Prostate gland (tissue), 2 donors: ENCODE measurements around the gene ABCC5. TPM values are rescaled to one million over a fixed set of nuclear protein-coding genes. Genes with fewer than 3 reads are reported as not detected.
"Not testable (repeated sequence)": the region's sequence is repeated elsewhere in the genome, so short reads cannot be mapped to it uniquely, and the experiment has no call there.

Source experiments
- DNase-seq: peaks from one replicate; pipeline ENCODE4 v3.0.0-alpha.2; 2019; ENCODE audit warnings: low spot score
- H3K27ac ChIP-seq, 2 donors: fragments of 200-600 bp; sonication (generic); 2 replicates each; pipeline ENCODE4 v1.5.1; 2017 to 2019
- H3K27me3 ChIP-seq: fragments of 200-600 bp; sonication (generic); replicated peaks from 2 replicates; pipeline ENCODE4 v1.5.1; 2019; ENCODE audit not compliant: insufficient read depth
- H3K36me3 ChIP-seq, 2 donors: fragments of 200-600 bp; sonication (generic); 1 replicate in 1 of 2; 2 replicates in 1 of 2; pipeline versions ENCODE4 v1.5.1 to v1.8.1; 2017 to 2019
- H3K4me1 ChIP-seq: fragments of 200-600 bp; sonication (generic); replicated peaks from 2 replicates; pipeline ENCODE4 v1.5.1; 2019
- H3K4me3 ChIP-seq, 2 donors: fragments of 200-600 bp; sonication (generic); 2 replicates each; pipeline ENCODE4 v1.5.1; 2017 to 2019
- H3K9me3 ChIP-seq: fragments of 200-600 bp; sonication (generic); 2 replicates; pipeline ENCODE4 v1.5.1; 2017
- POLR2A ChIP-seq: fragments of 450-650 bp; IDR thresholded peaks from one replicate; pipeline ENCODE4 v1.6.1; 2016; ENCODE audit warnings: antibody characterized with exemption, mild to moderate bottlenecking
- POLR2AphosphoS5 ChIP-seq: sonication (generic); formaldehyde crosslinking; IDR thresholded peaks from one replicate; pipeline ENCODE4 v1.6.1; 2017; ENCODE audit warnings: antibody characterized with exemption
- WGBS: methylation state at CpG from one replicate; pipeline ENCODE4 v1.1.5; 2018; 5-methylcytosine and 5-hydroxymethylcytosine counted together
- intact Hi-C: fragments of 100-400 bp; cut with DNase I; formaldehyde crosslinking; loops from one replicate; pipeline ENCODE4 v1.14.2; 2022
- total RNA-seq, 2 donors: library from RNA; depleted of rRNA; stranded (reverse); fragments of >200 nt; gene quantifications; one replicate each; pipeline ENCODE4 v1.1.0, GENCODE V29; 2016
- TF ChIP-seq, protein P1 (sequence below), 4 experiments: fragments of 200-600 bp in 2 of 4; fragments of 450-650 bp in 2 of 4; sonication (generic) in 2 of 4; IDR thresholded peaks; 1 replicate in 3 of 4; 2 replicates in 1 of 4; pipeline ENCODE4 v1.5.1; 2016 to 2019; ENCODE audit warnings: antibody characterized with exemption in 4 of 4, mild to moderate bottlenecking in 2 of 4, moderate library complexity in 2 of 4

Gene ABCC5
- total RNA-seq, 2 donors from 2014 or later, result 17.9 to 43.6 TPM

DNA sequence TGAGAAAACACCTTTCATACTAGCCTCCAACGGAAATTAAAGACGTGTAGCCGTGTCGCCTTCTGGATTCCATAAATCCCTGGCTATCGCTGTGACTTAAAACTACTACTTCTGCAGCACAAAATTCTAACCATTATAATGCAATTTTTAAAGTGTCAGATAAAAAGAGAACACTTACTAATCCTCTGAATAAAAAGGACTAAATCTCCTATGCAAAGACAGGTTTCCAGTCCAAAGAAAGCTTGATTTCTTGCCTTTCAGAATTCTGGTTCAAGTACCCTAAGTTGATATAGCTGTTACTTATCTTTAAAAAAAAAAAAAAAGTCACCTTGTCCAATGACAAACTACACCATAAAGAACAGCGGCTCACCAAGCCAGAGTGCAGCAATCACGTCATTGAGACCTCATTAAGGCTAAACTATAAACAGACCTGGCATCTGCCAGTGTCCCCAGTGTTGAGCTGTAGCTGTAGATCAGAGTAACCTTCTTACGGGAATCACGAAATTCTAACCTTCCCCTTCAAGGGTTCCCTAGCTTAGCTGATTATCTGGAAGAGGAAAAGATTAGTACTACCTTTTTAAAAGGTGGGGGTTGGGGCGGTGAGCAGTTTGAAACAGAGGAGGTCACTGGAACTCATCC lies 2.2 kb downstream of the ABCC5 start:
- 75% methylated on average over 10 of the region's 10 CpGs for WGBS
- Histone ChIP-seq H3K27me3 (no peaks in the 10 kb centered on the region), H3K4me1 (no peaks in the 10 kb centered on the region), H3K4me3 (no peak overlapping the region), H3K36me3 (no peaks in the 10 kb centered on the region), H3K9me3 (no peaks in the 10 kb centered on the region), H3K27ac (no peak overlapping the region)
- no peak for TF ChIP-seq POLR2A
- TF ChIP-seq, protein P1, sequence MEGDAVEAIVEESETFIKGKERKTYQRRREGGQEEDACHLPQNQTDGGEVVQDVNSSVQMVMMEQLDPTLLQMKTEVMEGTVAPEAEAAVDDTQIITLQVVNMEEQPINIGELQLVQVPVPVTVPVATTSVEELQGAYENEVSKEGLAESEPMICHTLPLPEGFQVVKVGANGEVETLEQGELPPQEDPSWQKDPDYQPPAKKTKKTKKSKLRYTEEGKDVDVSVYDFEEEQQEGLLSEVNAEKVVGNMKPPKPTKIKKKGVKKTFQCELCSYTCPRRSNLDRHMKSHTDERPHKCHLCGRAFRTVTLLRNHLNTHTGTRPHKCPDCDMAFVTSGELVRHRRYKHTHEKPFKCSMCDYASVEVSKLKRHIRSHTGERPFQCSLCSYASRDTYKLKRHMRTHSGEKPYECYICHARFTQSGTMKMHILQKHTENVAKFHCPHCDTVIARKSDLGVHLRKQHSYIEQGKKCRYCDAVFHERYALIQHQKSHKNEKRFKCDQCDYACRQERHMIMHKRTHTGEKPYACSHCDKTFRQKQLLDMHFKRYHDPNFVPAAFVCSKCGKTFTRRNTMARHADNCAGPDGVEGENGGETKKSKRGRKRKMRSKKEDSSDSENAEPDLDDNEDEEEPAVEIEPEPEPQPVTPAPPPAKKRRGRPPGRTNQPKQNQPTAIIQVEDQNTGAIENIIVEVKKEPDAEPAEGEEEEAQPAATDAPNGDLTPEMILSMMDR (IDR thresholded peaks at IDR 0.05), result no peak
- no peak for TF ChIP-seq POLR2AphosphoS5
- intact Hi-C loops, result loop anchor here (10.0 kb wide), 1 partner anchor 239 kb away; no protein-coding TSS in a partner anchor
- no peak for DNase-seq

DNA sequence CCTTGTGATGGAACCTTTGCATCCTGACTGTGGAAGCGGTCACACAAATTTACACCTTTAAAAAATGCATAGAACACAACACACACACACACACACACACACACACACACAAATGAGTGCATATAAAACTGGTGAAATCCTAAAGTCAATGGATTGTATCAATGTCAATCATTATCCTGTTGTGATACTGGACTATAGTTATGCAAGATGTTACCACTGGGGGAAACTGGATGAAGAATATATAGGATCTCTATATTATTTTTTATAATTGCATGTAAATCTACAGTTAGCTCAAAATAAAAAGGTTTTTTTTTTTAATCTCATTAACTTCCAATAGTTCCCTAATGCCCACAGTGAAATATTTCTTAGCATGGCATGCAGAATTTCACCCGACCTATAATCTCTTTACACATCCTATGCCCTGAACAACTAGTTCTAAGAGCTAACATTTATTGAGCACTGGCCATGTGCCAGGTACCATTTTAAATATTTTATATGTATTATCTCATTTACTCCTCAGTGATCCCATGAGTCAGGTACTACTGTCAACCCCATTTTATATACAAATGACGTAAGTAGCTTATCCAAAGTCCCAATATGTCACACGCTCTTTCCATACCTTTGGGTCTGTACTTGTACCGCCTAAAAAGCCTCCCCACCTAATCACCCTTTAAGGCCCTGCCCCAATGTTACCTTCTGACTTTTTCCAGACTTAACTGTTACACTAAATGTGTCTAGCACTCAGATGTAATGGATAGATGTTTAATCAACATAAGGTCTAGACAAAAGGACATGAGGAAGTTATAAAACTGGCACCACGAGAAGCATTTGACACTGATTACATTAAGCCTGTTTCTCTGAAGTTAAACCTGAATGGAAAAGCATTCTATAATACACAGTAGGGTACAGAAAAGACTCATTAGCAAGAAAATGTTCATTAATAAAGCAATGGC lies 5.5 kb downstream of the ABCC5 start:
- H3K27ac ChIP-seq, result no peak overlapping the region
- H3K4me3 ChIP-seq, result no peak overlapping the region
- no peaks in the 10 kb centered on the region for H3K9me3 ChIP-seq
- 63% methylated on average over 6 of the region's 6 CpGs for WGBS
- peaks cover 4% of the 10 kb centered on the region for H3K4me1 ChIP-seq
- no peaks in the 10 kb centered on the region for H3K36me3 ChIP-seq
- no peak for TF ChIP-seq POLR2AphosphoS5
- TF ChIP-seq POLR2A, result no peak
- TF ChIP-seq, protein P1 (IDR thresholded peaks at IDR 0.05), result no peak
- intact Hi-C loops, result loop anchor here (10.0 kb wide), 1 partner anchor 243 kb away; no protein-coding TSS in a partner anchor
- DNase-seq, result no peak
- no peaks in the 10 kb centered on the region for H3K27me3 ChIP-seq

DNA sequence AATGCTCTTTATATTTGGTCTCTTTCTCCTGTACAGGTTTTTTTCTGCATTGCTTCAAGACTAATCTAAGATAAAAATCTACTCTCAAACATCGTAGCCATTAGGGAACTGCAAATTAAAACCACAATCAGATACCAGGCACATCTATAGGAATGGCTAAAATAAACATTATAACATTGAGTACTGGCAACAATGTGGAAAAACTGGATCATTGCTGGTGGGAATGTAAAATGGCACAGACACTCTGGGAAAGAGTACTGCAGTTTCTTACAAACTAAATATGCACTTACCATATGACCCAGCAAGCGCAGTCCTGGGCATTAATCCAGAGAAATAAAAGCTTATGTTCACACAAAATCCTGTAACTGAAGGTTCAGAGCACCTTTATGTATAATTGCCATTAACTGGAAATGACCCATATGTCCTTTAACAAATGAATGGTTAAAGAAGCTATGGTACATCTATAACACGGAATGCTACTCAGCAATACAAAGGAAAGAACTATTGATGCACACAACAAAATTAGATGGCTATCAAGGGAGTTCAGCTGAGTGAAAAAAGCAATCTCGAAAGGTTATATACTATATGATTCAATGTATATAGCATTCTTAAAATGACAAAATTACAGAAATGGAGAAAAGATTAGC lies 6.3 kb downstream of the ABCC5 start:
- no peak overlapping the region for H3K27ac ChIP-seq
- WGBS, result 36% methylated on average over 4 of the region's 4 CpGs
- no peak overlapping the region for H3K4me3 ChIP-seq
- DNase-seq, result no peak
- H3K4me1 ChIP-seq, result peaks cover 4% of the 10 kb centered on the region
- H3K36me3 ChIP-seq, result no peaks in the 10 kb centered on the region
- H3K27me3 ChIP-seq, result no peaks in the 10 kb centered on the region
- H3K9me3 ChIP-seq, result no peaks in the 10 kb centered on the region
- TF ChIP-seq POLR2AphosphoS5 (no peak), POLR2A (no peak)
- TF ChIP-seq, protein P1 (IDR thresholded peaks at IDR 0.05), result no peak
- intact Hi-C loops, result loop anchor here (10.0 kb wide), 1 partner anchor 243 kb away; no protein-coding TSS in a partner anchor

DNA sequence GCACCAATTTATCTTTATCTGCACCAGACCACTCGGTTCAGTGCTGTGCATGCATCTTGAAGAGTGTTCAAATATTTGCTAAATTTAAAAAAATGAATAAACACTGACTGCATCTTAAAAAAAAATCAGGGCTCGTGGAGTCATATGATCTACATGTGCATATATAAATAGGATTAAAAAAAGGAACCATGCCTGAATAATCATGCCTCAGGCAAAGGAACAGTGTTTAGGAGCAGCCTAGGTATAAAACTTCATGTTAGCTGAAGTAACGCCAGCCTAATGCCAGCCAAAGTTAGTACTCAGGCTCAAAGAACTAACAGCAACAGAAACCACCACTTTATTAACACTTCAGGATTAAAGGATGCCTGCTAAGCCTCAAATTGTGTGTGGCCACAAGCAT lies 9.5 kb downstream of the ABCC5 start:
- no peaks in the 10 kb centered on the region for H3K27me3 ChIP-seq
- no peak overlapping the region for H3K4me3 ChIP-seq
- 27% methylated on average over 3 of the region's 3 CpGs for WGBS
- no peak for DNase-seq
- H3K4me1 ChIP-seq, result peaks cover 4% of the 10 kb centered on the region
- TF ChIP-seq, protein P1 (IDR thresholded peaks at IDR 0.05), result no peak
- TF ChIP-seq POLR2AphosphoS5 (no peak), POLR2A (no peak)
- H3K9me3 ChIP-seq, result no peaks in the 10 kb centered on the region
- intact Hi-C loops, result no loop called here
- no peak overlapping the region for H3K27ac ChIP-seq
- H3K36me3 ChIP-seq, result no peaks in the 10 kb centered on the region

DNA sequence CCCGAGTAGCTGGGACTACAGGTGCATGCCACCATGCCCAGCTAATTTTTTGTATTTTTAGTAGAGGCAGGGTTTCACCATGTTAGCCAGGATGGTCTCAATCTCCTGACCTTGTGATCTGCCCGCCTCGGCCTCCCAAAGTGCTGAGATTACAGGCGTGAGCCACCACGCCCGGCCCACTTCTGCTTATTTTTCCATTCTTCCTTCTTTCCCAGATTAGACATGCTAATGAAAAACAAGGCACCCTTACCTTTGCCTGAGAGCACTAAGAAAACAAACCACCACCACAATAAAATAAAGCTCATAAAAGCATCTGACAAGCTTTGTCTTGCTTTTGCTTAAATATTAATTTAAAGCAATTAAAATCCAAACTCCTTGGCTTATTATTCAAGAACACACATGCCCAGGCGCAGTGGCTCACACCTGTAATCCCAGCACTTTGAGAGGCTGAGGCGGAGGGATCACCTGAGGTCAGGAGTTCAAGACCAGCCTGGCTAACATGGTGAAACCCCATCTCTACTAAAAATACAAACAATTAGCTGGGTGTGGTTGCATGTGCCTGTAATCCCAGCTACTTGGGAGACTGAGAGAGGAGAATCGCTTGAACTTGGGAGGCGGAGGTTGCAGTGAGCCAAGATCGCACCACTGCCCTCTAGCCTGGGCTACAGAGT lies 10.4 kb downstream of the ABCC5 start:
- H3K36me3 ChIP-seq, H3K4me3 ChIP-seq, intact Hi-C loops, H3K27me3 ChIP-seq, DNase-seq, H3K27ac ChIP-seq, H3K4me1 ChIP-seq, H3K9me3 ChIP-seq: not testable (repeated sequence)
- 70% methylated on average over 11 of the region's 11 CpGs for WGBS
